ENCODE measurements around the gene ITGB3.

Gene ITGB3

GRCh38 chr17:47278561-47278960 is 24.9 kb downstream of the ITGB3 start:
- DNase-seq, result no peak

GRCh38 chr17:47279062-47279801 is 25.6 kb downstream of the ITGB3 start:
- no peak for DNase-seq

DNA sequence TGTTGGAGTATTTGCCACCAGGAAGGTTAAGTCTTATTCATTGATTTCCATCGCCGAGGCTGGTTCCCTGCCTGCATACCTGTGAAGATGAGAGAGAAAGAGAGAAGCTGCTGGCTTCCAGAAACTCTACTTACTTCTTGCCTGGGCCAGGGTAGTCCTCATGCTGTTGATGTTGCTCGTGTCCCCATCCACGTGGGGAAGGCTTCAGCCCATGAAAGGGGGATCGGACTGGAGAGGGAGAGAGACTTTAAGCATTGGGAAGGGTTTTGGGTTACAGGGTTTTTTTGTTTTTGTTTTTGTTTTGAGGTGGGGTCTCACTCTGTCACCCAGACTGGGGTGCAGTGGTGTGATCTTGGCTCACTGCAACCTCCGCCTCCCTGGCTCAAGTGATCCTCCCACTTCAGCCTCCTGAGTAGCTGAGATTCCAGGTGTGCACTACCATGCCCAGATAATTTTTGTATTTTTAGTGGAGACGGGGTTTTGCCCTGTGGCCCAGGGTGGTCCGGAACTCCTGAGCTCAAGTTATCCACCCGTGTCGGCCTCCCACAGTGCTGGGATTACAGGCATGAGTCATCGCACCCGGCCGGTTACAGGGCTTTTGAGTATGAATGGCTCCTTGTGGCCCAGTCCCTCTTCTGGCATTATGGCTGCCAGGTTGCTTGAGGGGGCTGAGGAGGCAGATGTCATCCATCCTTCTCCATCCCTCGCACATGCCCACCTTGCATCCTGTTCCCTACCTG is 26.6 kb downstream of the ITGB3 start:
- no peak for DNase-seq

- no peak for DNase-seq
These were observed 27.6 kb downstream of the ITGB3 start for GRCh38 chr17:47281216-47281615.

GRCh38 chr17:47285003-47285402 is 31.4 kb downstream of the ITGB3 start:
- DNase-seq, result no peak

GRCh38 chr17:47286198-47286914 is 32.7 kb downstream of the ITGB3 start:
- no peak for DNase-seq

GRCh38 chr17:47287068-47287467 is 33.4 kb downstream of the ITGB3 start:
- no peak for DNase-seq

GRCh38 chr17:47287639-47288038 is 34.0 kb downstream of the ITGB3 start:
- no peak for DNase-seq

- DNase-seq, result no peak
These were observed 35.0 kb downstream of the ITGB3 start for GRCh38 chr17:47288531-47289116.

- no peak for DNase-seq
These were observed 35.7 kb downstream of the ITGB3 start for GRCh38 chr17:47289302-47289701.

GRCh38 chr17:47290870-47291241 is 37.2 kb downstream of the ITGB3 start:
- DNase-seq, result no peak

GRCh38 chr17:47291242-47291873 is 37.7 kb downstream of the ITGB3 start:
- DNase-seq, result no peak

GRCh38 chr17:47292206-47292605 is 38.6 kb downstream of the ITGB3 start:
- no peak for DNase-seq

GRCh38 chr17:47295037-47295873 is 41.6 kb downstream of the ITGB3 start:
- DNase-seq, result no peak

DNA sequence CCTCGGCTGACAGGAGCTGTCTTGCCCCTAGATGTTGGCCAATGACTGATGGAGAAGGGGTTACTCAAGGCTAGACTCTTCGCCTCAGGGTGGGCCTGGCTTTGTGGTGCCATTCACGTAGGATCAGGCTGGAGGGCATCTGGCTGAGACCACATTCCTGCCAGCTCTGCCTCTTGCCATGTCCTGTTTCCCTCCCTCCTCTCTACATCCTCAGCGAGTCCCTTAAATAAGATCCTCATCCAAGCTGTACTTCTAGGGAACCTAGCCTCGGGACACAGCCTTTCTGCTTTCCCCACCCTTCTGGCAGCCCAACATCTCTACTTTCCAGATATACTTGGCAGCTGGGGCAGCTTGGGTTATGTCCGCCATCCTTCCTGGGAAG is 42.2 kb downstream of the ITGB3 start:
- no peak for DNase-seq

- DNase-seq, result no peak
These were observed 44.2 kb downstream of the ITGB3 start for GRCh38 chr17:47297661-47298400.

- DNase-seq, result no peak
These were observed 45.1 kb downstream of the ITGB3 start for GRCh38 chr17:47298712-47299111.

- DNase-seq, result no peak
These were observed 45.7 kb downstream of the ITGB3 start for GRCh38 chr17:47299239-47299910.

DNA sequence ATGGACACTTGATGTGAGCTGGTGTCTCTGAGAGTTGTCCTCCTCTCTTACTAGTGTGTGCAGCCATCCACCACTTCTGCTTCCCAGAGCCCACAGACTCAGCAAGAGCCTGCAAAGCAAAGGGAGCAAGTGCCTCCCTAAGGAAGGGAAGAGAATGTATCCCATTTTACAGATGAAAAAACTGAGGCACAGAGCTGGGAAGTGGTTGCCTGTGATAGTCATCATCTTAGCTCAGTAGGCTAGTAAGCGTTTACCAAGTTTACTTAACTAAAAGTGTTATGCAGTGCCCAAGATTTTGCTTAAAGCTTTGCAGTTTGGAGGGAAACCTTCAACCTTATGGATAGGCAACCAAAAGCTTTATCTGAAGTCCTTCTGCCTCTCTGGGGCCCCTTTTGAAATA is 47.1 kb downstream of the ITGB3 start:
- no peak for DNase-seq

GRCh38 chr17:47301161-47301560 is 47.5 kb downstream of the ITGB3 start:
- DNase-seq, result no peak

DNA sequence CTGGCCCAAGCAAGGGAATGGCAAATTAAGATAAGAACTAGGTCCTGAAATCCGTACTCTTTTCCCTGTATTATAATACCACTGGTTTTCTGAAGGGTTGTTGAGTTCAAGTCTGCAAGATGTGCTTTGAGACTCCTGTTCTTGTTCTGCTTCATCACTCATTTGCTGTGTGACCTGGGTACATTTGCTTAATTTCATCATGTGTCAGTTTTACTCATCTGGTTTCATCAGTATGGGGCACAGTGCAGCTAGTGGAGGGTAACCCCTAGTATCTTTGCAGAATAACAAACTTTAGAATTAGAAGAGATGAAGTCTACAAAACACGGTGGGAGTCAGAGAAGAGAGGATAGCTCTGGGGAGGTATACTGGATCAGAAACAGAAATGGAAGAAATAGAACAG is 48.2 kb downstream of the ITGB3 start:
- no peak for DNase-seq
